MM.1S (cell line): ENCODE data around the gene BCR.

Experiments used
- DNase-seq: peaks from one replicate; pipeline ENCODE4 v3.0.0-alpha.2; 2015
- H2AFZ ChIP-seq: fragments of 300-600 bp; sonication (generic); 2 replicates; pipeline ENCODE4 v1.6.0; 2016; ENCODE audit warnings: antibody characterized with exemption, low read length
- H3F3A ChIP-seq: fragments of 300-600 bp; sonication (generic); 2 replicates; pipeline ENCODE4 v1.6.1; 2016; ENCODE audit warnings: mild to moderate bottlenecking, antibody characterized with exemption, low read length, moderate library complexity, mixed read lengths; ENCODE audit not compliant: insufficient read depth
- H3K27ac ChIP-seq: fragments of 300-600 bp; sonication (generic); 2 replicates; pipeline ENCODE4 v1.5.1; 2016; ENCODE audit warnings: mild to moderate bottlenecking, low read length
- H3K27me3 ChIP-seq: fragments of 300-600 bp; sonication (generic); replicated peaks from 2 replicates; pipeline ENCODE4 v1.6.0; 2016; ENCODE audit warnings: low read length; ENCODE audit not compliant: insufficient read depth
- H3K36me3 ChIP-seq: fragments of 300-600 bp; sonication (generic); replicated peaks from 2 replicates; pipeline ENCODE4 v1.6.1; 2016; ENCODE audit warnings: mild to moderate bottlenecking, low read length, mixed read lengths; ENCODE audit not compliant: insufficient read depth
- H3K4me1 ChIP-seq: fragments of 300-600 bp; sonication (generic); 2 replicates; pipeline ENCODE4 v1.6.1; 2016; ENCODE audit warnings: low read length, mixed read lengths
- H3K4me2 ChIP-seq: fragments of 300-600 bp; sonication (generic); 2 replicates; pipeline ENCODE4 v1.6.0; 2016; ENCODE audit warnings: low read depth, low read length
- H3K4me3 ChIP-seq: fragments of 300-600 bp; sonication (generic); 2 replicates; pipeline ENCODE4 v1.5.1; 2016; ENCODE audit warnings: low read length, mixed read lengths
- H3K79me2 ChIP-seq: fragments of 300-600 bp; sonication (generic); 2 replicates; pipeline ENCODE4 v1.6.1; 2016; ENCODE audit warnings: mixed run types, low read length, mixed read lengths
- H3K9ac ChIP-seq: fragments of 300-600 bp; sonication (generic); 2 replicates; pipeline ENCODE4 v1.6.1; 2016; ENCODE audit warnings: low read length, mixed read lengths
- H3K9me2 ChIP-seq: fragments of 300-600 bp; sonication (generic); replicated peaks from 2 replicates; pipeline ENCODE4 v1.6.1; 2016; ENCODE audit warnings: mild to moderate bottlenecking, low read length, mixed read lengths; ENCODE audit not compliant: insufficient read depth
- H3K9me3 ChIP-seq: fragments of 300-600 bp; sonication (generic); replicated peaks from 2 replicates; pipeline ENCODE4 v1.6.1; 2016; ENCODE audit warnings: mild to moderate bottlenecking, low read length, mixed read lengths; ENCODE audit not compliant: insufficient read depth
- H4K20me1 ChIP-seq: fragments of 300-600 bp; sonication (generic); 2 replicates; pipeline ENCODE4 v1.6.1; 2016; ENCODE audit warnings: mild to moderate bottlenecking, low read length, moderate library complexity, mixed read lengths; ENCODE audit not compliant: insufficient read depth
- EZH2 ChIP-seq: fragments of 300-600 bp; sonication (generic); optimal IDR thresholded peaks from 2 replicates; pipeline ENCODE3; 2017; ENCODE audit warnings: low read depth, mild to moderate bottlenecking, antibody characterized with exemption, low read length, mixed read lengths
- EZH2phosphoT487 ChIP-seq: fragments of 300-600 bp; sonication (generic); IDR thresholded peaks from 2 replicates; pipeline ENCODE4 v1.6.1; 2018; ENCODE audit warnings: antibody characterized with exemption, low read length
- TF ChIP-seq, protein P1 (sequence below): fragments of 300-600 bp; sonication (generic); IDR thresholded peaks from 2 replicates; pipeline ENCODE4 v1.5.1; 2016; ENCODE audit warnings: antibody characterized with exemption, low read length, mixed read lengths

The BCR gene

DNA sequence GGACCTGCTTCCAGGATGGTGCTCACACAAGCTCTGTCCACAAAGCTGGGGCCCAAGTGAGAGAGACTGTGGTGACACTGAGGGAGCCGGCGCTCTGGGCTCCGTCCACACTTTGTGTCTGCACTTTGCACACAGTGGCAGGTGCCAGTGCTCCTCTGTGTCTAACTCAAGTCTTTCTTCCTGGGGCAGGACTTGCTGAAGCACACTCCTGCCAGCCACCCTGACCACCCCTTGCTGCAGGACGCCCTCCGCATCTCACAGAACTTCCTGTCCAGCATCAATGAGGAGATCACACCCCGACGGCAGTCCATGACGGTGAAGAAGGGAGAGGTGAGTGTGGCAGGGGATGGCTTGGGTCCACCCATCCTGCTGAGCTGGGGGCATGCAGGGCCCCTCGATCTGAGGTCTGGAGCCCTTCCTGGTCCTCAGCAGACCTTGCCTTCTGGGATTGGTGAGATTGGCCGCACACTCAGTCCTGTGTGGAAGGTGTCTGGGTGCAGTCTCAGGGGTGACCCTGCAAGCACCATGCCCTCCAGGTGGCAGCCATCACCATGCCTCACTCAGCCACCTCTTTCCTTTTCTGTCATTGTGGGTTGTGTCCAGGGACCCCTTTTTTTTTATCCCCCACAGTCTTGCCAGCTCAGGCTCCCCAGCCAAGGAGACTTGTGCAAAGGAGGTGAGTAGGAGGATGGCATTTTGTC, 93.3 kb downstream of the BCR start:
- Histone ChIP-seq H3K79me2 (peaks cover 29% of the 10 kb centered on the region), H3K9ac (no peak overlapping the region), H3K4me3 (no peak overlapping the region), H3K9me2 (no peaks in the 10 kb centered on the region), H3K36me3 (0 out of 2 replicates have a peak, but pooled peaks cover 3% of the 10 kb centered on the region), H3K27me3 (no peaks in the 10 kb centered on the region), H3K4me2 (no peak overlapping the region), H3K4me1 (no peaks in the 10 kb centered on the region), H3K9me3 (no peaks in the 10 kb centered on the region), H4K20me1 (no peaks in the 10 kb centered on the region), H3K27ac (no peak overlapping the region), H2AFZ (no peak overlapping the region), H3F3A (no peaks in the 10 kb centered on the region)
- no peak for DNase-seq
- TF ChIP-seq EZH2phosphoT487 (no peak), EZH2 (no peak)
- TF ChIP-seq, protein P1, sequence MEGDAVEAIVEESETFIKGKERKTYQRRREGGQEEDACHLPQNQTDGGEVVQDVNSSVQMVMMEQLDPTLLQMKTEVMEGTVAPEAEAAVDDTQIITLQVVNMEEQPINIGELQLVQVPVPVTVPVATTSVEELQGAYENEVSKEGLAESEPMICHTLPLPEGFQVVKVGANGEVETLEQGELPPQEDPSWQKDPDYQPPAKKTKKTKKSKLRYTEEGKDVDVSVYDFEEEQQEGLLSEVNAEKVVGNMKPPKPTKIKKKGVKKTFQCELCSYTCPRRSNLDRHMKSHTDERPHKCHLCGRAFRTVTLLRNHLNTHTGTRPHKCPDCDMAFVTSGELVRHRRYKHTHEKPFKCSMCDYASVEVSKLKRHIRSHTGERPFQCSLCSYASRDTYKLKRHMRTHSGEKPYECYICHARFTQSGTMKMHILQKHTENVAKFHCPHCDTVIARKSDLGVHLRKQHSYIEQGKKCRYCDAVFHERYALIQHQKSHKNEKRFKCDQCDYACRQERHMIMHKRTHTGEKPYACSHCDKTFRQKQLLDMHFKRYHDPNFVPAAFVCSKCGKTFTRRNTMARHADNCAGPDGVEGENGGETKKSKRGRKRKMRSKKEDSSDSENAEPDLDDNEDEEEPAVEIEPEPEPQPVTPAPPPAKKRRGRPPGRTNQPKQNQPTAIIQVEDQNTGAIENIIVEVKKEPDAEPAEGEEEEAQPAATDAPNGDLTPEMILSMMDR = no peak

DNA sequence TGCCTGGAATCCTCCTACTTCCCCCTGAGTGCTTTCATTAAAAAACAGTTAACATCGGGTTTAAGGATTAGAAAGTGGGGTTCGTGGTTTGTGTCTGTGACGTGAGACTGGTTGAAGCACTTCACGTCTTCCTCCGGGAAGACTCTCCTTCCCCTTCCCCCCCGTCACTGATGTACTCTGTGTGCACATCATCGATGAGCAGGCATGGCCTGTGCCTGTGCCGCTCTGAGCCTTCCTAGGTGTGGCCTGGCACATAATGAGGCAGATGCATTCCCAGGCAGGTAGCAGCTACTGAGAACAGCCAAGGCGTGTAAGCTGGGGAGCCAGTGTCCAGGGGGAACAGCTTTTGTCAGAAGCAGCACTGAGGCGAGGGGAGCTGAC, 93.8 kb downstream of the BCR start:
- H3K27ac ChIP-seq = no peak overlapping the region
- H3K4me2 ChIP-seq = no peak overlapping the region
- H2AFZ ChIP-seq = no peak overlapping the region
- no peaks in the 10 kb centered on the region for H4K20me1 ChIP-seq
- no peaks in the 10 kb centered on the region for H3K27me3 ChIP-seq
- H3F3A ChIP-seq = no peaks in the 10 kb centered on the region
- TF ChIP-seq, protein P1 = no peak
- TF ChIP-seq EZH2phosphoT487 = no peak
- no peak for TF ChIP-seq EZH2
- no peak overlapping the region for H3K9ac ChIP-seq
- H3K9me3 ChIP-seq = no peaks in the 10 kb centered on the region
- H3K4me3 ChIP-seq = no peak overlapping the region
- DNase-seq = no peak
- no peaks in the 10 kb centered on the region for H3K9me2 ChIP-seq
- no peaks in the 10 kb centered on the region for H3K4me1 ChIP-seq
- peaks cover 29% of the 10 kb centered on the region for H3K79me2 ChIP-seq
- H3K36me3 ChIP-seq = 0 out of 2 replicates have a peak, but pooled peaks cover 3% of the 10 kb centered on the region

DNA sequence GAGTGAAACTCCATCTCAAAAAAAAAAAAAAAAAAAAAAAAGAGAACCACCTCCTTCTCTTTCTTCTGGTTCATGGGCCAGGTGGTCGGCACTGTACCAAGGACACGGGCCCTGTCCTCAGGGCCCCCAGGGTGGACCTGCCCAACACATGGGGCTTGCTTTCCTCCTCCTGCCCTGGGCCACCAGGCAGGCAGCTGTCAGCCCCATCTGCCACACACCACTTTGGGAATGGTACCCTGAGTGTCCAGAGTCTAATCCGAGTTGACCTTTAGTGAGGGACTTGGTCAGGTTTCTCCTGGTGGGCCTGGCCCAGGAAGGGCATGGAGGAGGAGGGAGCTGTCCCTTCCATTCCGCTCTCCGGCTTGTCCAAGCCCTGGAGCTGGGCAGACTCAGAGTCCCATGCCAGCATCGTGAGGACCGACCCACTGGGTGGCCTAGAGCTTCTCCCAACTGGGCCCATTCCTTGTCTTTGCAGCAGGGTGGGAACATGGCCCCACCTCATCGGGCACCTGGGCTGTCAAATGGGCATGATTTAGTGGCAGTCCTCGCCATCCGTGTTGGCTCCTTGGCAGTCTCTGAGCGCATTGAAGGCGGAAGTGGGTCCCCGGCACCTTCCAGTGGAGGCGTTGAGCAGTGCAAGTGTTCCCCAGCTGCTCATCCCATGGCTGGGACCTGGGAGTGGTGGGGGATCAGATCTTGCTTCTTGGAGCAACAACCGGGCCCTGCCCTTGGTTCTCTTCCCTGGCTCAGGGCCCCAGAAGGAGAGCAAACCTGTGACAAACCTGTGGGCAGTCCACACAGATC, 94.8 kb downstream of the BCR start:
- no peak for DNase-seq

More for the DNA sequence above, 94.8 kb downstream of the BCR start:
- Histone ChIP-seq H3K4me1 (0 out of 2 replicates have a peak, but pooled peaks cover 8% of the 10 kb centered on the region), H4K20me1 (no peaks in the 10 kb centered on the region), H3K27me3 (no peaks in the 10 kb centered on the region), H3K79me2 (peaks cover 31% of the 10 kb centered on the region), H3K9me3 (no peaks in the 10 kb centered on the region), H3K27ac (no peak overlapping the region), H3K9ac (no peak overlapping the region), H3F3A (0 out of 2 replicates have a peak, but pooled peaks cover 2% of the 10 kb centered on the region), H3K4me2 (no peak overlapping the region), H3K9me2 (no peaks in the 10 kb centered on the region), H2AFZ (no peak overlapping the region), H3K4me3 (no peak overlapping the region), H3K36me3 (0 out of 2 replicates have a peak, but pooled peaks cover 3% of the 10 kb centered on the region)
- TF ChIP-seq, protein P1 = no peak
- no peak for TF ChIP-seq EZH2
- no peak for TF ChIP-seq EZH2phosphoT487
